Testis (tissue), 2 donors: ENCODE measurements around the gene MAGI2.

Experiments
- CTCF ChIP-seq, 3 experiments: fragments of 450-650 bp in 2 of 3; fragments of 200-600 bp in 1 of 3; sonication (generic) in 1 of 3; IDR thresholded peaks; one replicate each; pipeline ENCODE4 v1.5.1; 2016 to 2019; ENCODE audit warnings: antibody characterized with exemption in 3 of 3, mild to moderate bottlenecking in 2 of 3, moderate library complexity in 1 of 3
- POLR2A ChIP-seq: fragments of 450-650 bp; IDR thresholded peaks from one replicate; pipeline ENCODE4 v1.6.1; 2017; ENCODE audit warnings: antibody characterized with exemption, mild to moderate bottlenecking, moderate library complexity

DNA sequence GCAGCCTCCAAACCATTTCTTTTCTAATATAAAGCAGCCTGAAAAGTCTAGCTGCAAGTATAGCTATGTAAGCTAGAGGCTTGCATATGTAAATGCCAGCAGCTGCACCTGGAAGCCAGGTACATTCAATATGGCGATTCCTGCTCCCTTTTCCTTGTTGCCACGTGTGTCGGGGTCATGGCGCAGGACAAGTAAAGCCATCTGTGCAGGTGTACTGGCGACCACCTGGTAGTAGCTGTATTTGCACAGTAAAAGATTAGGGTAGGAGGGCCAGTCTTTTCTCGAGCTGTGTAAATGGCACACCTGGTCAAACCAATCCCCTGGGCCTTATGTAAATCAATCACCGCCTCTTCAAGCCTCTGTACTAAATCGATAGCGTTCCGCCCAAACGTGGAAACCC, 484.5 kb downstream of the MAGI2 start:
- no peak for TF ChIP-seq POLR2A
- no peak for TF ChIP-seq CTCF (IDR thresholded peaks at IDR 0.05)
